KOPT-K1 (cell line): Measurements from ENCODE around the gene SLC25A21.

Experiments used
- H3K27ac ChIP-seq: fragments of 200-600 bp; sonication (generic); 2 replicates; pipeline ENCODE4 v1.5.1; 2016; ENCODE audit warnings: antibody characterized with exemption, mild to moderate bottlenecking, low read depth, low read length; ENCODE audit not compliant: poor library complexity, severe bottlenecking
- H3K36me3 ChIP-seq: fragments of 200-600 bp; sonication (generic); 2 replicates; pipeline ENCODE4 v1.5.1; 2017; ENCODE audit warnings: antibody characterized with exemption, mild to moderate bottlenecking, low read length, moderate library complexity; ENCODE audit not compliant: insufficient read depth
- H3K9me3 ChIP-seq: fragments of 200-600 bp; sonication (generic); 2 replicates; pipeline ENCODE4 v1.5.1; 2017; ENCODE audit warnings: antibody characterized with exemption, low read length, mild to moderate bottlenecking; ENCODE audit not compliant: insufficient read depth, poor library complexity, severe bottlenecking

Gene SLC25A21

DNA sequence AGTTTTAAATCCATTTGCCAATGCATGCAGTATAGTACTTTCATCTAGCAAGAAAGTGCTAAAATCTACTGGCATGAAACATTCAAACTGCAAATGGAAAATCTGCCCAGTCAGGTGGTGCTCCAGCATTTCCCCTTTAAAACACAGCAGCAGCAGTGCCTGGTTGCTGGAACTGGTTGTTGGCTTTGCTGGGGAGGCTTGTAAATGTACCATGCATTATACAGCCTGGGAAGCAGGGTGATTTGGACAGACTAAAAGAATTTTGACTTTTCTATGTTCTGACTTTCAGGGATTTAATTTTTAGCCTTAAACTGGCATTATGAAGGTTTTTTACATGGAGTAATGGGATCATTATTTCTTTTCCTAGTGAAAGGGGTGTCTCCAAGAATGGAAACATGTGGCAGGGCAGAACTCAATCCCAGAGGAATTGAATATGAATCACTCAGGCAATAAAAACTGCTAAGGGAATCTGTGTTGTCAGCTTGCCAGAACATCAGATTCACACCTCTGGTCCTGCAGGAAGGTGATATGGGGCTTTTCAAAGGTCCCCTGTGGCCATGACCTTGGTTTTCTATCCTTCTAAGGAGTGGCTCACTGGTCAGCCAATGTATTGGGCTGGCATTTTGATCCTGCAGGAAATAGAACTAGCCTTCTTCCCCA, 519.7 kb downstream of the SLC25A21 start:
- no peak overlapping the region for H3K27ac ChIP-seq
- H3K9me3 ChIP-seq: peaks cover 22% of the 10 kb centered on the region
- H3K36me3 ChIP-seq: no peaks in the 10 kb centered on the region

DNA sequence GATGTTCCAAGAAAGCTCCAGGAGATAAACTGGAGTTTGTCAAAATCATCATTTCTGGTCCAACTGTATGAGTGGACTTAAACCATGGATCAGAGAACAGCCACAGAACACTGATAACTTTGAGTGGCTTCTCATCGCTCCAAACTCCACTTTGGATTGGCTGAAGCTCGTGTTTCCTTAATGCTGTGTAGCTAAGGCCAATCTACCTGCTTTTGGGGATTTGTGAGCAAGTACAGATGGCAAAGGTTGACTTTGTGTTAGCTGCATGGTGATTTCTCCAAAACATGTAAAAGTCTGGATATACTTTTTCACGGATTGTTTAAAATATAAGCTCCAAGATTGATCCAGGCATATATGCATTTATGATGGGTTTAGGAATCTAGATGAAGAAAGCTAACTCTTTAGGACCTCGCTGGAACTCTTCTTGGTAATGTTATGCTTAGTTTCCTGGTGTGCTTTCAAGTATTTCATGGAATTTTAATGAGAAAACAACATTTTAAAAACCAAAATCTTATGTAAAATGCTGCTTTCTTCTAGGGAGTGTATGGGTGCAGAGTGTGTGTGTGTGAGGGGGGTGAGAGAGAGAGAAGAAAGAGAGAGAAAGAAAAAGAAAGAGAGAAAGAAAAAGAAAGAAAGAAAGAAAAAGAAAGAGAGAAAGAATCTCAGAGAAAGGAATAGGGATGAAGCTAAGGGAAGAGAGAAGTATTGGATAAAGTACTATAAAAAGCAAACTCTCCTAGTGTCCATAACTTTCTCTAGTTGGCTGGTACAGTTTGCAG, 522.3 kb downstream of the SLC25A21 start:
- Histone ChIP-seq H3K36me3 (no peaks in the 10 kb centered on the region), H3K27ac (no peak overlapping the region), H3K9me3 (peaks cover 33% of the 10 kb centered on the region)

DNA sequence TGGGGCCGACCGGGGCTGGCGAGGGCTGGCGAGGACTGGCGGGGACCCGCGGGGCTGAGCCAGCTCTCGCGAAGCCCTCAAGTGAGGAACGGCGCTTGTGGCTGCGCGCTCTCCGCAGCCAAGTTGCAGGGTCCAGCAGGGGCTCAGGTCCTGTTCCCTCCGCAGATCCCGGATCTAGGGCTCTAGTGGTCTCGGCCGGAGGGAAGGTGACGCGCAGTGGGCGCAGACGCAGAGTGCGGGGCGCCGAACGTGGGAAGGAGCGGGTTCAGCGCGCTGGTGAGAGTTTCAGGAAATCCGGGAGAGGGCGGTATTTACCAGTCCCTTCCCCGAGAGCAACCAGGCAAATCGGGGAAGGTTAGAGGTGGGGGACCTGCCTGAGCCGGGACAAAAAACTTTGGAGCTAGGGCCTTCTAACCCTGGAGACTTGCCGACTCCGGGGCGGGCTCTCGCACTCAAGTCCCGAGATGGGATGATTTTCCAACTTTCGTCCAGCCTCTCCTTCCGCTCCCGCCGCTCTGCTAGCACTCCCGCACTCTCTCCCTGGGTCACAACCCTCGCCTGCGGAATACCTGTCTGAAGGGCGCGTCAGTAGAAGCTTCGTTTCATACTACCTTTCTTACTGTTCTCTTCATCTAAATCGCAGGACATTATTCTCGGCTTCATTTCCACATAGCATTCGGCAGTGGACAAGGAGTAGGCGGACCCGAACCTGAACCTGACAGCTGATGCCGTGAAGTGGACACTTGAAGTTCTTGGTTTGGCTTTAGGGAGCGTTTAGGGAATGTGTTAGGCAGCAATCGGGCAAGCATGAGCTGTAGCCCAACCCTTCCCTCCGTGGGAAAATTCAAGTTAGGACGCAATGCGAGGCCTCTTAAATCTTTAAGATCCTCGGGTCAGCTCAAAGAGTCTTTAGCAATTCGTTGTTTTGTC, 524.3 kb downstream of the SLC25A21 start:
- Histone ChIP-seq H3K27ac (no peak overlapping the region), H3K9me3 (peaks cover 21% of the 10 kb centered on the region), H3K36me3 (no peaks in the 10 kb centered on the region)

DNA sequence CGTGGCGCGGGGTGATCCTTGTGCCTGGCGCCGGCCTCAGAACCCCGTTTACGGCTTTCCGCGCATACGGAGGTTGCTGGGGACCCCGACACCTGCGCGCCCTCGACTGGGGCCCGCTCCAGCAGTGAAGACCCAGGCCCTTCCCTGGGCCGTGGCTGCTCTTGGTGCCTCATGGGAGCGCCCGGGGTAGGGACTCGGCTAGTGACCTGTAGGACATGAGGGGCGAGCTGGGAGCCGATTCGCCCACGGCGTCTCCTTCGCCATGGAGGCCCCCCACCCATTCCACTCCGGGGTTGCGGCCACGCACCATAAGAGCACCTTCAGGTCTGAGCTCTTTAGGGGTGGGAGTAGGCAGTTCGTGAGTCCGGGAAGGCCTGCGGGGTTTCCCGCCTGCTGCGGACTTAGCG, 525.0 kb downstream of the SLC25A21 start:
- Histone ChIP-seq H3K27ac (no peak overlapping the region), H3K9me3 (peaks cover 21% of the 10 kb centered on the region), H3K36me3 (no peaks in the 10 kb centered on the region)

DNA sequence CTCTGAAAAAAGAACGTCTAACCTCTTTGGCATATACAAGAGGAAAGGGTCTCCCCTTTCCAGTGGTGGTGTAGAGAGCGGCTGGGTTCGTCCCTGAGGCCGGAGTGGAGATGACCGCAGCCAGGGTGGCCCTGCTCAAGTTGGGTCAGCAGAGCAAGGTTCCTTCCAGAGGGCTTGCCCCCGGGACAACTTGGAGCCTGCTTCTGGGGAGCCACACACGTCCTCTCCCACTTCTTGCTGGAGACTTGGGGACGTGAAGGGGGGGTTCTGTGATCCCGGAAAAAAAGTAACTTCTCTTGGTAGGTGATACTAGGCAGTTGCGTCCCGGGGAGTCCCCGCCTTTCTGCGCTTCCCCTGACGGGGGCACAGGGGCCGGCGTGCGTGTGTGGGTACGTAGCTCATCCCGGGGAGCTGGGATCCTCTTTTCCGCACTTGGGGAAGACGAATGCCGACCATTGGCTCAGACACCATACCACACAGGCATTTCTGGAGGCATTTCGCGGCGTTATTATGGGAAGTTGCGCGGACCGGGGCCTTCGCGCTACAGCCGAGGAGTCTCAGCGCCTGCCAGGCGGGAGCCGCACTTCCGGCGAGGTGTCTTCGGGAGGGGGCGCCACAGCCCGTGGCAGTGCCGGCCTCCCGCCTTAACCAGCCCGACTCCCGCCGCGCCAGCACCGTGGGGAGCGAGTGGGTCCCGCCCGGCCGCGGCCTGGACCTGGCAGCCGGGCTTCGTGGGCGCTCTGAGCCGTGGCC, 525.6 kb downstream of the SLC25A21 start:
- Histone ChIP-seq H3K36me3 (no peaks in the 10 kb centered on the region), H3K27ac (no peak overlapping the region), H3K9me3 (peaks cover 21% of the 10 kb centered on the region)

DNA sequence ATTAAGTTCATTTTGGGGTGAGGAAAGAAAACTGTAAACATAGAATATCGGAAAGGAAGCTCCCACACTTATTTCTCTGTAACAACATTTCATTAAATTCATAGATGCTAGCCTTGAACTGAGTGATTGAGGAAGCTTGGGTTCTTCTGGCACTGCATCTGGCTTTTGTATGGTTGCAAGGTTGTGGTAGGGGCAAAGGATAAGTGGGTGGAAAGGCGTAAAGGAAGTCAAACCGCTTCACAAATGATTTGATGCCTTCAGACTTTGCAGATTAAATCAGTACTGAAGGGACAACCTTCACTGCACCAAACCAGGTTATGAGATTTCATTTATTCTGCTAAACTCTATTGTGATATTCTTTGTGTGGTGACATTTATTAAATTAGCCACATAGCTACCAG, 538.8 kb downstream of the SLC25A21 start:
- Histone ChIP-seq H3K27ac (no peak overlapping the region), H3K9me3 (no peaks in the 10 kb centered on the region), H3K36me3 (no peaks in the 10 kb centered on the region)
